HG03135 (cell line): ENCODE data around the gene NFATC3.

Experiments used
- ATAC-seq: cut with Tn5 transposase; IDR thresholded peaks from one replicate; pipeline ENCODE4 v1.9.1; 2021; ENCODE audit warnings: mild to moderate bottlenecking, moderate library complexity; ENCODE audit not compliant: unreplicated experiment

Gene NFATC3

DNA sequence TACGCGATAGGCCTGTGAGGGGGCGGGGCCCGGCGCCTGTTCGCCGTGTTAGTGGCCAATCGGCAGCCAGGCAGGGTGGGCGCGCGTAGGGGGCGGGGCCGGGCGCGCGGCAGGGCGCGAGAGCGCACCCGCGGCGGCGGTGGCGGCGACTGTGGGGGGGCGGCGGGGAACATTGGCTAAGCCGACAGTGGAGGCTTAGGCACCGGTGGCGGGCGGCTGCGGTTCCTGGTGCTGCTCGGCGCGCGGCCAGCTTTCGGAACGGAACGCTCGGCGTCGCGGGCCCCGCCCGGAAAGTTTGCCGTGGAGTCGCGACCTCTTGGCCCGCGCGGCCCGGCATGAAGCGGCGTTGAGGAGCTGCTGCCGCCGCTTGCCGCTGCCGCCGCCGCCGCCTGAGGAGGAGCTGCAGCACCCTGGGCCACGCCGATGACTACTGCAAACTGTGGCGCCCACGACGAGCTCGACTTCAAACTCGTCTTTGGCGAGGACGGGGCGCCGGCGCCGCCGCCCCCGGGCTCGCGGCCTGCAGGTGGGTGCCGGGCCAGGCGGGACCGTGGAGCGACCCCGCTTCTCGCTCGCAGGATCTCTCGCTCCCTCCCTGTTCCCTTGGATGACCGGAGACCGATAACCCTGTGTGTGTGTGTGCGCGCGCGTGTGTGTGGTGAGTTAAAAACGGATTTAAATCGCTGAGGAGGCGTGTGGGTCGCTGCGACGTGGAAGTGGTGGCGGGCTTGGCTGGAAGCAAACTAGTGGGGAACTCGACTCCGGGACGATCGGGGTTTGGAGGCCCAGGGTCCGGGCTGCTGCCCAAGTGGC lies at the start of gene NFATC3:
NFATC3 (plus strand) TSS at position 112 of the 813 bp plus-strand sequence; CDS start at position 424, 312 bp downstream.
- peak; percentile 48 for ATAC-seq

DNA sequence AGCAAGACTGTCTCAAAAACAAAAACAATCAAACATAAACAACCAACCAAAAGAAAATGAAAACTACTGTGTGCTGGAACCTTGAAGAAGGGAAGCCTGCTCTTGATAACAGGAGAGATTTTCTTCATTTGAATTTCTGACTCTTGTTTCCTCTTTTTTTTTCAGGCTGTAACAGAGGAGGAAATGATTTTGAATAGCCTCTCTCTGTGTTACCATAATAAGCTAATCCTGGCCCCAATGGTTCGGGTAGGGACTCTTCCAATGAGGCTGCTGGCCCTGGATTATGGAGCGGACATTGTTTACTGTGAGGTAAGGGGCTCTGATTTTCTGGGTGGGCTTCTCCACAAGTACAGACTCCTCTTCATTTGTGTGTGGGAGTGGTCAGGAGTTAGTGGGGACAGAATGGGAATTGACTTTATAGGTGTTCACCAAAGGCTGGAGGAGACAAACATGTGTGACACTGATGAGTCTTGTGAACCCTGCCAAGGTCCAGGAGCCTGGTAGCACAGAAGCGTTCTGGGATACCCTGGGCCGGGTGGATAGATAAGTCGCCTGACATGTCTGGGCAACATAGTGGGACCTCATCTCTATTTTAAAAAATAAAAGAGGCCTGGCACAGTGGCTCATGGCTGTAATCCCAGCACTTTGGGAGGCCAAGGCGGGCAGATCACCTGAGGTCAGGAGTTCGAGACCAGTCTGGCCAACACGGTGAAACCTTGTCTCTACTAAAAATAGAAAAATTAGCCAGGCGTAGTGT lies 47.2 kb upstream of the NFATC3 start:
- no peak for ATAC-seq

- no peak for ATAC-seq
These were observed 44.5 kb upstream of the NFATC3 start for GRCh38 chr16:68040506-68041288.

DNA sequence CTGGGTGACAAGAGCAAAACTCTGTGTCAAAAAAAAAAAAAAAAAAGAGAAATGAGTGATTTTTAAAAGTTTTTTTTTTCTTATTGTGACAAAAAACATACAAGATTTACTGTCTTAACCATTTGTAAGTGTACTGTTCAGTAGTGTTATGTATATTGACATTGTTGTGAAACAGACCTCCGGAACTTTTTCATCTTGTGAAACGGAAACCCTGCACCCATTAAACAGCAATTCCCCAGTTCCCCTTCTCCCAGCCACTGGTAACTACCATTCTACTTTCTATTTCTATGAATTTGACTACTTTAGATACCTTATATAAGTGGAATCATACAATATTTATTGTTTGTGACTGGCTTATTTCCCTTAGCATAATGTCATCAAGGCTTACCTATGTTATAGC lies 43.4 kb upstream of the NFATC3 start:
- no peak for ATAC-seq

DNA sequence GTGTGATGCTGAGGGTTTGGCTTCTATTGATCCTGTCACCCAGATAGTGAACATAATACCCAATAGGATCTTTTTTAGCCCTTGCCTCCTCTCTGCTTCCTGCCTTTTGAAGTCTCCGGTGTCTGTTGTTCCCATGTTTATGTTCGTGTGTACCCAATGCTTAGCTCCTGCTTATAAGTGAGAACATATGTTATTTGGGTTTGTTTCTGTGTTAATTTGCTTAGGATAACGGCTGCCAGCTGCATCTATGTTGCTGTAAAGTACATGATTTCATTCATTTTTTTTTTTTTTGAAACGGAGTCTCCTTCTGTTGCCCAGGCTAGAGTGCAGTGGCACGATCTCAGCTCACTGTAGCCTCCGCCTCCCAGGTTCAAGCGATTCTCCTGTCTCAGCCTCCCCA lies 39.1 kb upstream of the NFATC3 start:
- ATAC-seq = no peak

DNA sequence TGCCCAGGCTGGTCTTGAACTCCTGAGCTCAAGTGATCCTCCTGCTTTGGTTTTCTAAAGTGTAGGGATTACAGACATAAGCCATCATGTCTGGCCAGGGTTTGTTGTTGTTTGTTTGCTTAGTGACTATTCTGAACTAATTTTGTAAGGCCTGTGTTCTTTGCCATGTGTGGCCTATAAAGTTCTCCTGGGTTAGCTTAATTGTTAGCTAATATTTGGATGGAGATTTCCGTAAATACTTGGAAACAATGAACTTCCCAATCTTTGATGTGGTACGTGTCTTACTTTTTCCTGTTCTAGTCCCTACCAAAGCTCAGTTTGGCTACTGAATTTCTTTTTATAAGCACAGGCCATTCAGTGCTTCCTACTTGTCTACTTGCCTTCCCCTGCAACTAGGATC lies 37.2 kb upstream of the NFATC3 start:
- ATAC-seq = no peak

- ATAC-seq = no peak
These were observed 35.7 kb upstream of the NFATC3 start for GRCh38 chr16:68049449-68049848.

- no peak for ATAC-seq
These were observed 29.8 kb upstream of the NFATC3 start for GRCh38 chr16:68055395-68055794.

DNA sequence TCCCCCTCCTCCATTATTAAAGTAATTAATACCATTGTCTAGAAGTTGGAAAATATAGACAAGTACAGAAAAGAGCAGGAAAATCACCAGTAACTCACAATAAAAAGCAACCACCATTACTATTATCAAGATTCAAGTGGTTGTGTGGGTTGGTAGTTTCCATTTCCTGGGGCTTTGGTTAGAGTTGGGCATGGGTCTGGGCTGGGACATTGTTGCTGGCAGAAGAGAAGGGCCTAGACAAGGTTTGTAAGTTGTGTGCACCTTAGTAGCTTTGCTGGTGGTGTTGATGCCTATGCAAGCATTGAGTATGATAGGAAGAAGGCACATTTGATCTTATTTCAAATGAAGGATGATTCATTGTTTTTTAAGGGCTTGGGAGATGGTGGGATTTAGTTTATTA lies 25.4 kb upstream of the NFATC3 start:
- ATAC-seq = no peak

GRCh38 chr16:68061396-68061795 lies 23.8 kb upstream of the NFATC3 start:
- ATAC-seq = no peak

- no peak for ATAC-seq
These were observed 22.2 kb upstream of the NFATC3 start for GRCh38 chr16:68062910-68063393.

DNA sequence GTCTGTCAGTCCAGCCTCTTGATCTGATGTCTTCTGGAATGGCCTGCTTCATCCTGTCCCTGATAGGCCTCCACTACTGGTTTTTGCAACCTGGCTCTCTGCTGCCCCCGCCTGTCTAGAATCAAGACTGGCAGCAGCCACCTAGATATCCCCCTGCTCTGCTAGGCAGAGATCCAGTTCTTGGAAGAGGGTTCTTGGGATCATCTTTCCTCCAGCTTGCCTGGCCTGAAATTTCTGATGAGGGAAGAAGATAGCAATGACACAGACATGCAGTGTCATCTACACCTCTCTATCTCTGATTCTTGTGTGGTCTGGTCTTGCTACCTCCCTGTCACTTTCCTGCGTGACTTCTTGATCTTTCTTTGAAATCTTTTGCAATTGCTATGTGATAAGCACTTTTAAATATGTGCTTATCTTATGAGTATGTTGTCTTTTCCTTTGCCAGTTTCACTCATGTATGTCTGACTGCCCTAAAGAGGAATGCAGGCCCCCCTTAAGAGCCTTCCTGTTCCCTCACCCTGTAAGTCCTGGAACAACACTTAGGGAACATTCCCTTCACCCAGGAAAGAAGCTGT lies 20.3 kb upstream of the NFATC3 start:
- ATAC-seq = no peak

- ATAC-seq = no peak
These were observed 19.4 kb upstream of the NFATC3 start for GRCh38 chr16:68065716-68066305.

DNA sequence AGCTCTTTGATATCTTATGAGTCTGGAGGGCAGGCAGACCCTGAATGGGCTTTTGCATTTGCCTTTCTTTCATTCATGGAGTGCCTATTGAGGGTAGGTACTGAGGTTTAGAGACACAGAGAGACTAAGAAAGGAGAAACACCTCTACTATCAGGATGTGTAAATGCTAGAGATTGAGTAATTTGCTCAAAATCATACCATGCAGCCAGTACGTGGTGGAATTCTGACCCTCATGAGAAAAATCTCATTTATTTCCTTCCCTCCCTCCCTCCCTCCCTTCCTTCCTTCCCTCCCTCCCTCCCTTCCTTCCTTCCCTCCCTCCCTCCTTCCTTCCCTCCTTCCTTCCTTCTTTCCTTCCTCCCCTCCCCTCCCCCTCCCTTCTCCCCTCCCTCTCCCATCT lies 18.4 kb upstream of the NFATC3 start:
- ATAC-seq = no peak

DNA sequence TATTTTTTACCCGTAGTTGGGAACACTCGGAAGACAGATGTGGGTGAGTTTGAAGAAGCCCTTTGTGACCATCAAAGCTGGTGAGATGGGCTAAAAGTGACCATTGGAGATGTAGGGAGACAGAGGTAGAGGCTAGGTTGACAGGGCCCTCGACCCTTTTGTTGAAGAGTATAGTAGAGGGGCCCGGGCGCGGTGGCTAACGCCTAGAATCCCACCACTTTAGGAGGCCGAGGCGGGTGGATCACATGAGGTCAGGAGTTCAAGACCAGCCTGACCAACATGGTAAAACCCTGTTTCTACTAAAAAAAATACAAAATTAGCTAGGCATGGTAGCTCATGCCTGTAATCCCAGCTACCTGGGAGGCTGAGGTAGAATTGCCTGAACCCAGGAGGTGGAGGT lies 16.2 kb upstream of the NFATC3 start:
- ATAC-seq = no peak

DNA sequence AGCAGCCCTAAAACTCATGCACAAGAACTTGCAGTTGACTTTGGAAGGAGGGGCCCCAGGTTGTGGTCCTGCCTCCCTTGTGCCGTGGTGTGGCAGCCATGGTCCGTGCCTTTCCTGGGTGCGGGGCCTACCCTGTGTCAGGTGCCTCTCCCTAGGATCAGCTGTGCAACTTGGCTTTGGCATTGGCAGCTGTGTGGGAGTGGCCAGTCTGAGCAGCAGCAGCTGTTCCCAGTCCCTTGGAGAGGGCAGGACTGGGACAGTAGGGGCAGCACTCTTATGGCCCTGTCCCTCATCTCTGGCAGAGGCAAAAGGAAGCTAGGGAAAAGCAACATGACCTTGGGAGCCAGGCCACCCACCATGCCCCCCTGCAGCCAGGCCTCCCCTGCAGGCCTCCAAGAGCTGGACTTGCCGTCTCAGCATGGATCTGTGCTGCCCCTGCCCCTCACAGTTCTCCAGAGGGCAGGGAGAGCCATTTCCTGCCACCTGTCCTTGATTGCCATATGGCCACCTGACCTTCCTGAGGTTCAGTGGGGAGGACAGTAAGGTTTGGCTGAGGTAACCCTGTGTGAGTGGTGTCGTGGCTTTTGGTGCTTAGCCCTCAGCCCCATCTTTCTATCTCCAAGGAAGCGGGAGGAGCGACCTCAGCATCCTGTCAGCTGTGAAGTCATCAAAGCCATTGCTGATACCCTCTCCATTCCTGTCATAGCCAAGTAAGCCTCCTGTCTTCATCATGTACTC lies 15.5 kb upstream of the NFATC3 start:
- no peak for ATAC-seq

- ATAC-seq = peak; percentile 8
These were observed 14.9 kb upstream of the NFATC3 start for GRCh38 chr16:68070249-68070730.

GRCh38 chr16:68070806-68071517 lies 14.2 kb upstream of the NFATC3 start:
- peak; percentile 39 for ATAC-seq

GRCh38 chr16:68071518-68071901 lies 13.7 kb upstream of the NFATC3 start:
- ATAC-seq = no peak
